ENCODE results near the gene GSTO1.

- TF ChIP-seq EZH2phosphoT487 (IDR thresholded peaks at IDR 0.05; ENCODE audit: insufficient read depth, low read depth) (no peak), EZH2 (IDR thresholded peaks at IDR 0.05; ENCODE audit: insufficient read depth, poor library complexity, severe bottlenecking) (no peak)
Observed at GRCh38 chr10:104296687-104297436, 42.2 kb downstream of the GSTO1 start.
